Measurements from ENCODE around the gene ABCD3.
A peak's percentile ranks its signal among the peaks of the same experiment; 100 is the strongest.

Gene ABCD3

DNA sequence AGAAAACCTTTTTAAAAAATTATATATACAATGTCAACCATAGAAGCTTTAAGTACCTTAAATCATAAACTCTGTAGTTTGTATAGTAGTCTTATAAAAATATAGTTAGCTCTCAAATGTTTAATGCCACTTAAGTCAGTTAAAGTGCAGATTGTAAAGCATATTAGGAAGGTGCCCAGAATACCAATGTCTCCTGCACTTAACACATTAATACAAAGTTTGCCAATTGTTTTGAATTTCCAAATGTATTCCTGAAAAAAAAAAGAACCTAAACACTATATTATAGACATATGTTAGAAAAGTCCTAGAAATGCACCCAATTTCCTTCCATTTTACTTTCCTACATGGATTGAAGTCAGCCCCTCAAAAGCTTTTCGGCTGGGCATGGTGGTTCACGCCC, 111.2 kb downstream of the ABCD3 start:
- no peak for DNase-seq

DNA sequence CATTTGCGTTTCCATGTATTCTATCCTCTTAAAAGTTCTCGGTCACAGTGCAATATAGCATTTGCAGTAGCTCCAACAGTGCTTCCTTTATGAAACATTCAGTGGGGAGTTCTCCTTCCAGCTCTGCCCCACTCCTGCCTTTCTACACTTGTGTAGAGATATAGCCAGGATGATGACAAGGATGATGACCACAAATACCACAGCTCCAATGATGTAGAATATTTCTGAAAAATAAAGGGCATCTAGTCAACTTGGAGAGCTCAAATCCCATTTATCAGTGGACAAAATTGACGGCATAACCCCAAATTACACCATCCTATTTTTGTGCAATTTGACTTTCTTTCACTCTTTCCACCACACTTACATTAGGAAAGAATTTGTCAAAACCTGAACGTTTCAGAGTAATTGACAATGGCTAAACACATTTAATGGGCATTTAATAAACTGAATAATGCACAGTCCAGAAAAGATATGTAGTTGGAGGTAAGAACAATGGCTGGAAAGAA, 112.2 kb downstream of the ABCD3 start:
- DNase-seq: no peak

GRCh38 chr1:94531664-94532063, 113.5 kb downstream of the ABCD3 start:
- no peak for DNase-seq

DNA sequence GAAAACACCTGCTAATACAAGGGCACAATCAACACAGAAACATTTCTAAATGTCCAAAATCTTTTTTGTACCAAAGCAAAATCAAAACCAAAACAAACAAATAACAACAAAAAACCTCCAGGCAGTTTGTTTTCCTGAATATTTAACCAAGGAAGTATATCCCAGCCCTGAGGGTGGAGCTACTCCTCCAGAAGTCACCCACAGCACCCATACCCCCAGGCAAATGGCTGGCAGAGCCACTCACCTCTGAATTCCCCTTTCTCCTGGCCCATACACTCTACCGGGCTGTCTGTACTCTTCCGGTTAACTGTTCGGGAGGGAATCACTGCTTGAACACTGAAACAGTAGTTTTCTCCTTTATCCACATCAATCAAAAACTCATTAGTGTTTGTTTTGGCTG, 113.9 kb downstream of the ABCD3 start:
- DNase-seq: no peak

DNA sequence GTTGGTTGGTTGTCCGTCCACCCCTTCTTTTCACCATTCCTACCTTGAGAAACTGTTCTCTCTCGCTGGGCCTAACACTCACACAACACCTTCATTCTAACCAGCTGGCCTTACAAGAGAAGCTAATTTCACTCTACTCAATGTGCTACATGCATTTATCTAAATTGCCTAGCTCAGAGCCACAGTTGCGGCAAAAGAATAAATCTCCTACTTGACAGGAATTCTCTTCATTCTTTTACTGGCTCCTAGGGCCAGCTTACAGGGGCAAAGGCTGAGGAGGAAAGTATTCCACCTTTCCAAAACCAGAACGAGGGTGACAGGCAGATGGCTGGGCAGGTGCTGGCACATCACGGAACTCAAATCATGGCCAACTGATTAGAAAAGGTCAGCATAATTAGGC, 116.9 kb downstream of the ABCD3 start:
- no peak for DNase-seq

DNA sequence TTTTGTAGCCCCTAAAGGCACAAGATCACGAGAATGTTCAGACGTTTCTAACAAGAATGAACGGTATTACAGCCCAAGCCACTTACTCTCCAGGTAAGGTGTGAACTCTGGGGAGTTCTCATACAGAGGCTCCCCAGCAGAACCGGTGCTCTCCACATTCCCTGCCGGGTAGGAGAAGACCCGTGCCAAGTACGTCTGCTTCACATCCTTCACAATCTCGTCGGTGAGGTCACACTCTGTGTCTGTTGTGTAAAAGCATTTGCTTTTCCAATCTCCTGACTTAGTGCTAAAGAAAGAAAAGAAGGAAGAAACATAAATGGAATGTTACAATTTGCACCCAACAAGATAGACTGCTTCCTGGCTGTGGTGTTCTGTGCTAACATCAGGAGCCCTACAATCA, 117.7 kb downstream of the ABCD3 start:
- DNase-seq: no peak

- DNase-seq: no peak
Measured at GRCh38 chr1:94537254-94537653, 119.1 kb downstream of the ABCD3 start.

DNA sequence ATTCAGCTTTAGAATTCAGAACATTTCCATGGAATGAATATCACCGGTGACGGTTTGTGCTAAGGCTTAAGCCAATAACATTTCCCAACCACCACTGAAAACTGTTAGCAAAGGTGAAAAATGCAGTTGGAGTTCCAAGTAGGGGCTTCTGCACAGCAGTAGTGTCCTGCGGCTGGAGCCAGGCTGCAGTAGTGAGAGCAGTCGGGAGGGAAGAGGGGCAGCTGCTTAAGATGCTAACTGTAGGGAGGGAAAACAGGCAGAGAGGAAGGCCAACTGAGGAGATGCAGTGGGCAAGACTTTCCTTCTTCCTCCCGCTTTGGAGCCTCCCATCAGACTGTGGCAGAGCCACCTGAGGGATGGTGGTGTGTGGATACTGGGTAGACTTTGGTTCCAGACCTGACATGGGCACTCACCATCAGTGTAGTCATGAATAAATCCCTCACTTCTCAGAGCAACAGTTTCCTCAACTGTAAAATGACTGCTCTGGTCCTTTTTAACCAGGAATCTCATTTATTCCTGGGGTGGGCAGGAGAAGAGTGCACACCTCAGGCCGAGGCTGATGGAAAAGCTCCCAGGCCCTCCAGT, 120.1 kb downstream of the ABCD3 start:
- DNase-seq: no peak

GRCh38 chr1:94539496-94539895, 121.3 kb downstream of the ABCD3 start:
- no peak for DNase-seq

DNA sequence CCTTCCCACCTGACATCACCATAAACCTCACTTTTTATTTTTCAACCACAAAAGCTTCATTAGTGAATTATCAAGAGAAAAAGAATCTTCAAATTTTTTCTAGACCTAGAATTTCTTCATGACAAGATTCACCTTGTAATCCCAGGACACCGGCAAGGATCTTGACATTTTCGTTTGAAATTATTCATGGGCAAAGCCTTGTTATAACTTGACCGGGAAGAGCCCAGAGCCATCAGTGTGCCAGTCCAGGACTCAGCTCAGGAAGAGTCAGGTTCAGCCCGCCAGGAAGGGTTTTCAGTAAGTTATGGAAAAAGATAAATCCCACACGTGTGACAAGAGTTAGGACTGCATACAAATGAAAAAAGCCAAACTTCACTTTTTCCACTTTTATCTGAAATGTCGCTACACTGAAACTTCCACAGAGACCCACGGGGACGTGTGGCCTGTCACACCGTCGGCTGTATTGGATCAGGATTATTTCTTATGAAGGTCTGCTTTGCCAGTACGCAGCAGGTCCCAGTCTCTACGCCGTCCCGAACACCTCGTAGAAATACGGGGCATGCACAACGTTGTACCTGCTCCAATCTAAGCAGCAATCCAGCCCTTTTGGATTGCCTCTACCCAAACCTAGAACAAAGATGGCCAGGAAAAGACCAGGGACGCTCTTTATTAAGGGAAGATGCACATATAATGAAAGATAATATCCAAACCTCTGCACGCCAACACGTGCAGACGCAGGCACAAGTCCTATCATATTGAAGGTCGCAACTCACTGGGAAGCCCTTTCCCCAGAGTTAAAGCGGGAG, 122.5 kb downstream of the ABCD3 start:
- DNase-seq: no peak

DNA sequence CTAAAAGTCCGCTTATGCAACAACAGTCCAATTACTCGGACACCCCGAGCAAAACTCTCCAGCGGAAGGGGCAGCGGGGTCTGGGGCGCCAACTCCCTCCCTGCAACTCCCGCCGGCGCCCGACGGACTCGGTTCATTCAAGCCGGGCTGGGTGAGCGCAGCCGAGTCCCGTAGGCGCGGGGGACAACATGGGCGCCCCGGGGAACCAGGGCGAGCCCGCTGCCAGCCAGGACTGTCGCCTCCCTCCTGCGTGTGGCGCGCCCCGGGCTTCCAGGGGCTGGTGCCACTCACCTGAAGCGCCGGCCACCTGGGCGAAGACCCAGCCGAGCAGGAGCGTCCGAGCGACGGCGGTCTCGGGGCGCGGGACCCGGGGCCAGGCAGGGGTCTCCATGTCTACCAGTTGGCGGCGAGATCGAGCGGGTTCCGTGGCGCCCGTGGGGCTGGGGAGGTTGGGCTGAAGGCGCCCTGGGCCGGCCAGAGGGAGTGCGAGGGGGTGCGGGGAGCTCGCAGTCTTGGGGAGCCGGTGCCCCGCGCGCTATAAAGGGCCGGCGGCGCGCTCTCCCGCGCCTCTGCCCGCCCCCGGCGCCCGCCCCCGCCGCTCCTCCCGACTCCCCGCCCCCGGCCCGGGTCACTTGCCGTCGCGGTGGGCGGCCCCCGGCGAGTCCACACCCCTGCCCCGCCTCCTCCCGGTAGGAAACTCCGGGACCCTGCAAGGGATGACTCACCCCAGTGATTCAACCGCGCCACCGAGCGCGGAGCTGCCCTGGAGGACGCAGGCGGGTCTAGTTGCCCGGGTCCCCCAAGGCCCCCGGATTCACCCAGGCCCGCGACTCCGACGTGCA, 123.3 kb downstream of the ABCD3 start, which contains the start of gene F3:
TSS of gene F3 (minus strand) at position 514 of the 842 bp plus-strand sequence. CDS start at position 391, 123 bp downstream.
- peak; percentile 94 for DNase-seq

DNA sequence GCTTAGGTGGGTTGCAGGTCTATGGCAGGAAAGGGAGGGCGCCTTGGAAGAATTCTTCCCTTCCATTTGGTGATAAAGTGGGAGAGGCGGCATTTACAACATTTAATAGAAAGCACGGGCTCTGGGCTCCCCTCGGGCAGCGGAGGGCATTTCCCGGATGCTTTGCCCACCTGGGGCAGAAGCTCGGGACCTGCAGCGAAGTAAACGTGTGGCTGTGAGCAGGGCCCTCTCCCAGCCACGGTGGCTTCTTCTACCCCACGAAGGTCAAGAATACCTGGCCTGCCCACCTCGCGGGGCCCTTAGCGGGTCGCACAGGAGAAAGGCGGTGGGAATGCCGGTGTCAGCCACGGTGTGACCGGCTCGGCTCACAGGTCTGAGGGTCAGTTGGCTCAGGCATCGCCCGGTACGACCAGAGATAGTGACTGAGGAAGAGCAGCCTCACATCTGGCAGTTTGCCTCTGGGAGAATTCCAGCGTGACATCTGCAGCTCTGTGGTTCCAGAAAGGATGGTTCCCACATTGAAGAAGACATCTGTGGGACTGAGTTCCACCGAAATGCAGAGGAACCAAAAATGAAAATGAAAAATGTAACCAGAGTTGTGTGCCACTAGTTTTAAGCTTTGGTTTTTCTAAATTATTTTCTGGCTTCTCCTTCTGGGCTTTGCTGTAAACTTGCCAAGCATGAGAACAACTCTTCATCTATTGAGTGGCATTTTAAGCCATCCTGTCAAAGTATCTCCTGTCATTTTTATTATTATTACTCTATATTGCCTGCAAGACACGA, 124.1 kb downstream of the ABCD3 start:
- DNase-seq: peak; percentile 75

DNA sequence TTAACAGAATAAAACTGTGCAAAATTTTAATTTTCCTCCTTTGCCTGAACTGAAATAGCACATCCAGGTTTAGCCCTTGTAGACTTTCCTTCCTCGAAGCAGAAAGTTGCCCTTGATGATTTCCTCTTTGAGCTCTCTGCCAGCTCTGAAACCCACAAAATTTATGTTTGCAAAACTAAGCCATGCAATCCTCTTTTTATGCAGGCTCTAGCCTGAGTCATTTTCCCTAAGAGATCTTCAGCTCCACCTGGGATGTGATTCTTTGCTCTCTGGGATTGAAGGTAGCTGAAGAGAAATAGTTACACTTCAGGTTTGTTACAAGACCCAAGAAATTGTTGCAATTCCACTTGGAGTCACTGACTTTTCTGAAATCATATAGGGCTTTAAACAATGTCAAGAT, 124.8 kb downstream of the ABCD3 start:
- no peak for DNase-seq

GRCh38 chr1:94543893-94544635, 125.9 kb downstream of the ABCD3 start:
- DNase-seq: no peak

DNA sequence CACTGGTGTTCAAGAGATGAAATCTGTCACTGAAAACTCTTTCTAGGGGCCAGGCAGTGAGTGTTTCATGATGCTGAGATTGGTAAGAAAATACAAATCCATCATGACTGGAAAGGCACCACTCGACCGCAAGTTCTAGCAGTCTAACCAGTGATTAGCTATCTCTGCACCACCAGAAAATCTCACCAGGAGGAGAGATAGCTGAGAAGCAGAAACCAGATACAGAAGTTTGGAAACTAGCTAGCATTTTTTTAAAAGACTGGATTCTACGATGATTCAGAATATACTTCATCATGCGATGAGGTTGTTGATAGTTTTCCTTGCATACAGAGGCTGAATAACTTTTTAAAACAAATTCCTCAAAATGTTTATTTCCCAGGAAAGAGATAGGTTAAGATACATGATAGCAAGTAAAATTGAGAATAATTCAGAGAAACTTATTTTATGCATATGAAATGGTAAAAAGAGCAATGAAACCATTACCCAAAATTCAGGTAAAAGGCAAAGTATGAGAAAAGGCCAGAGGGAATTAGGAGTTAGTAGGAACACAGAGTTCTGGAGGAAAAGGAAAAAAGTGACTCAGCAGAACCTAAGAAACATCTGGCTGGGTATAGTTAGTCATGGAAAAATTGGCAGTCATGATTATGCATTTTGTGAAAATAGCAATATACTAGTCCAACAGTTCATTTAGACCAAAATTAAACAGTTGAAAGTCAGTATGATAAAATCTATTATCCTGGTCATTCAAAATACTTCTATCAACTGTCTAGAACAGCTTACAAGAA, 126.7 kb downstream of the ABCD3 start:
- no peak for DNase-seq

DNA sequence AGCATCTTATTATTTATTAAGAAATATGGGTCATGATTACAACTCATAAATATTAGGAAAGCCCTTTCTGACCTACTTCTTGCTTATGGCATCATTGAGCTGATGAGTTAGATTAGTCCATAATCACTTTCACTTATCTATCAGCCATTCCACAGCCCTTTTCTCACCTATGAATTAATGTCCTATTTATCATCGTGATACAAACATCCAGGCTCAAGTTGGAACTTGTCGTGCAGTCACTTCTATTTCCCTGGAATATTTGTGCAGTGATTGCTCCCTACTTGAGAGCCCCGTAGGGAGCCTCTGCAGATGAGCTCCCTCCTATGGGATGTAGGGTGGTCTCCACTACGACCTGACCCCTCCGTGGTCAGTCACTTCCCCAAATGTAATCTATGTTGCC, 131.5 kb downstream of the ABCD3 start:
- no peak for DNase-seq

- no peak for DNase-seq
Measured at GRCh38 chr1:94550396-94550795, 132.2 kb downstream of the ABCD3 start.

DNA sequence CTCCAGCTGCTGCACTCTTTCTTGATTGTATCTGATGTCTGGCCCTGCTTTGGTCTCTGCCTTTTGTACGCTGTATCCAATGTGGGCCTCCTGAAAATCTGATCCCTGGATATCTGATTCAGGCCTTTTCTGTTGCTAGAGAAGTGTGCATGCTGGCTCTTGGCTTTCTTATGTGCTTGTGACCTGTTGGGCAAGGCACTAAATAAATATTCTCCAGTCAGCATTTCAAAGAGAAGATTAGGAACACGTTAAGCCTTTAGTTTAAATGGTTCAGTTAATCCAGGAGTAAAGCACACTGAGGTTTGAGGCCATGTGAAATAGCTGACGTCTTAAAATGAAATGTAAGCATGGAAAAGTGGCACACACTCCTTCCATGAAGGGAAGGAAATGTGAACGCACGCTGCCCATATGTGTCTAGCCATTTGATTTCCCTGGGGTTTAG, 132.6 kb downstream of the ABCD3 start:
- no peak for DNase-seq

- no peak for DNase-seq
Measured at GRCh38 chr1:94551449-94551848, 133.3 kb downstream of the ABCD3 start.

GRCh38 chr1:94552071-94552586, 133.9 kb downstream of the ABCD3 start:
- no peak for DNase-seq

DNA sequence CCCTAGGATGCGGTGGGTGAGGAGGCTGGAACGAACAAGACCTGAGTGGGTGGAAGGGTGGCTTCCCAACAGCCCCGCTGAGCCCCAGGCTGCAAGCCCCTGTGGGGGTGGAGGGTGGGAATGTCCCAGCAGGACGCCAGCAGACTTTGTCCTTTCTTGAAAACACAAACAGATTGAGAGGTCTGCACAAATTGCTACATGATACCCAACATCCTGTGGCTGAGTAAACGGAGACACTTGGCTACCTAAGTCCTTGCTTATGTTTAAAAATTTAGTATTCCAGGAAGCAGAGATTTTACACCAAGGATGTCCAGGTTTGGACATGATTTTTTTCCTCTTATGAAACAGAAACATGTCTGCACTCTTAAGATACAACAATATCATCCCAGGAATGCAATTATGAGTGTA, 135.1 kb downstream of the ABCD3 start:
- no peak for DNase-seq

Measured in suppressor macrophage treated with lipopolysaccharide for 4 hours (primary cell).